Activated naive CD8-positive, alpha-beta T cell treated with anti-CD3 and anti-CD28 coated beads for 36 hours (primary cell): ENCODE measurements around the gene CCDC201. TPM values are rescaled to one million over a fixed set of nuclear protein-coding genes. Genes with fewer than 3 reads are reported as not detected.
"Not testable (repeated sequence)": the region's sequence is repeated elsewhere in the genome, so short reads cannot be mapped to it uniquely, and the experiment has no call there.

Experiments
- DNase-seq: peaks from one replicate; pipeline ENCODE4 v3.0.0; 2021
- H3K27ac Mint-ChIP-seq: one replicate; pipeline ENCODE4 v1.8.0; 2022; ENCODE audit warnings: mild to moderate bottlenecking, moderate library complexity, mixed read lengths
- H3K27me3 Mint-ChIP-seq: one replicate; pipeline ENCODE4 v1.8.0; 2022; ENCODE audit warnings: mild to moderate bottlenecking, mixed read lengths
- H3K36me3 Mint-ChIP-seq: one replicate; pipeline ENCODE4 v1.8.0; 2021; ENCODE audit warnings: mild to moderate bottlenecking, mixed read lengths
- H3K4me1 Mint-ChIP-seq: one replicate; pipeline ENCODE4 v1.8.0; 2021; ENCODE audit warnings: mixed read lengths
- H3K4me3 Mint-ChIP-seq: one replicate; pipeline ENCODE4 v1.8.0; 2022; ENCODE audit warnings: mild to moderate bottlenecking, moderate library complexity, mixed read lengths
- H3K9me3 Mint-ChIP-seq: one replicate; pipeline ENCODE4 v1.8.0; 2022; ENCODE audit warnings: mixed read lengths
- total RNA-seq, 2 experiments: library from RNA; stranded (reverse); gene quantifications; one replicate each; pipeline ENCODE4 v1.2.3, GENCODE V29; 2021

The CCDC201 gene
- total RNA-seq, 2 experiments from 2014 or later, result not detected

DNA sequence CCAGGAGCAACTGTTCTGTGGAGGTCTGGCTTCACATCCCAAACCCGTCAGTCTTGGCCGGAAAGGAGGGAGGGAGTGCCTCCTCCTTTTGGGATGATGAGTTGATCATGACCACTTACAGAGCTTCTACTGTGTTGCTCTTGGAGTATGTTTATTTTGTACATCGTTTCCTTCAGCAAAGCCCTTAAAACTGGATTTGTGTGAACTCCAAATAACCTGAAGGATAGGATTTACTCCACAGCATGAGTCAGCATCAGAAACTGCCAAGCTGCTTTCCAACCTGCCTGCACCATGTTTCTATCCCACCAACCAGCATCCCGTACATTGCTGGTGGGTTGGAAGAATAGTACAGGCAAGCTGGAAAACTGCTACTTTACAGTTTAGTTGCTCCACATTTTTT is 3.5 kb downstream of the CCDC201 start:
- no peaks in the 10 kb centered on the region for H3K4me1 Mint-ChIP-seq
- no peak overlapping the region for H3K4me3 Mint-ChIP-seq
- H3K27me3 Mint-ChIP-seq, result peaks cover 3% of the 10 kb centered on the region
- H3K9me3 Mint-ChIP-seq, result no peaks in the 10 kb centered on the region
- no peak for DNase-seq
- H3K36me3 Mint-ChIP-seq, result no peaks in the 10 kb centered on the region
- no peak overlapping the region for H3K27ac Mint-ChIP-seq

DNA sequence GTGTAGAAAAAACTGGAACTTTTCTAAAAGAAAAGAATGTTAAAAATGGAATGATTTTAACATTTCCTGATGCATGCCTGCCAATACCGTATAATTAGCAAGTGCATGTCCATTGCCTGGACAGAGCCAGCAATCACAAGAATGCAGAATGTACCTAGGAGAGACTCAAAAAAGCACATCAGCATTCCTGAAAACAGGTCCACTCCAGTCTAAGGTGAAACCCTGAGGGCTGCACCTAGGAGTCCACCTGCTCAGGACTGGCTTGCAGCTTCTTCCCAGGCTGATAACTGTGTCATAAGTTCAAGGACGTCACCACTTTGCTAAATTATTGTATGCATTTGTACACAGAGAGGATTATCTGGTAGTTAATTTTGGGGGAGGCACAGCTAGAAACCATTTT is 5.4 kb downstream of the CCDC201 start:
- no peak for DNase-seq
- Mint-ChIP-seq H3K9me3 (no peaks in the 10 kb centered on the region), H3K27me3 (peaks cover 8% of the 10 kb centered on the region), H3K4me1 (no peaks in the 10 kb centered on the region), H3K27ac (no peak overlapping the region), H3K36me3 (no peaks in the 10 kb centered on the region), H3K4me3 (no peak overlapping the region)

DNA sequence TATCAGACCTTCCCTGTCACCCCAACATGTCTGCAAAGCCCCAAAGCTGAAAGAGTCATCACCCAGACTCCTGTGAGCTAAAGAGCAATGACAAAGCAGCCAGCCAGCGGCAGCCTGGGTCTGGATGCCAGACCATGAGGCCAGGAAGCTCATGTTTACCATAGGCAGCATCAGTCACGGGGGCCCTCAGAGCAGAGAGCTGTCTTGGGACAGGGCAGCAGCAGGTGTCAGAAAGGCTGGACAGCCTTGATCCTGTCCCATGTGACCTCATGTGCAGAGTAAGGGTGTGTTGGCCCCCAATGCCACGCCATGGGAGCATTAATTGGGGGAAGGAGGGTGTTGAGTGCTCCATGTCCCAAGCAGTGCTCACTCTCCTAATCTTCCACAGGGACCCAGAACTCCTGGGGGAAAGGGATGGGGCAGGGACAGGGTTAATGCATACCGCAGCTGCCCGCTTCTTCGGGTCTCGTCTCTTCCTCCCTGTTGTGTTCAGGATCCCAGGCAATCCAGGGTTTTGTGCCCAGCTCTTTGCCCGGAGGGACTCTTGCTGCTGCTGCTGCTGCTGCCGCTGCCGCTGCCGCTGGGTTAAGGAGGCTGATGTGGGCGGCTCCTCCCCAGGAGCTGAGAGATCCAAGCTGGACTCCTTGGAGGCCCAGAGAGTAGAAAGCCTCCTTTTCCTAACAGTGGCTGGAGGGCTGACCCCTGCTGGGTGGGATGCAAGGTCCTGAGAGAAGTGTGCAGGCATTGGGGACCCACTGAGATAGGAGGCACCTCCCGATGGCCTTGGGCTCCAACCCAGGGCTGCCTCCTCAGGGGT is 7.1 kb downstream of the CCDC201 start:
- no peaks in the 10 kb centered on the region for H3K36me3 Mint-ChIP-seq
- peaks cover 11% of the 10 kb centered on the region for H3K27me3 Mint-ChIP-seq
- H3K27ac Mint-ChIP-seq, result no peak overlapping the region
- H3K4me3 Mint-ChIP-seq, result no peak overlapping the region
- no peaks in the 10 kb centered on the region for H3K9me3 Mint-ChIP-seq
- no peak for DNase-seq
- no peaks in the 10 kb centered on the region for H3K4me1 Mint-ChIP-seq

DNA sequence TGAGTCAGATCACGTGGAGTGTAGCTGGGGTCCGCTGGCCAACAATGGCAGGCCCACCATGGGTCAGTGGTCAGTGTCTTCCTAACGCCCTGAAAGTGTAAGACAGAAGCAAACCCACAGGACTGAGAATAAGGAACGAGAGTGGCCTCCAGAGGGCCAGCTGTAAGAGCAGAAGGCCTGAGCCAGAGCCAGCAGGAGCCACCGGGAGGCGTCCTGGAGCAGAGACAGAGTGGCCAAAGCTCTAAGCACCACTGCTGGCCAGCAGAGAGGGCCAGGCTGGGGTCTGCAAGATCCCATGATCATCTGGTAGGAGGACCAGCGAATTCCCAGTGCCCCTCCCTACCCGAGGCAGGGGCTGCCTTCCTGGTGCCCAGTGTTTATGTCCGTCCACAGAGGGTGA is 9.2 kb downstream of the CCDC201 start:
- no peaks in the 10 kb centered on the region for H3K9me3 Mint-ChIP-seq
- H3K4me3 Mint-ChIP-seq, result no peak overlapping the region
- H3K27me3 Mint-ChIP-seq, result peaks cover 11% of the 10 kb centered on the region
- H3K4me1 Mint-ChIP-seq, result no peaks in the 10 kb centered on the region
- DNase-seq, result no peak
- no peak overlapping the region for H3K27ac Mint-ChIP-seq
- H3K36me3 Mint-ChIP-seq, result no peaks in the 10 kb centered on the region

DNA sequence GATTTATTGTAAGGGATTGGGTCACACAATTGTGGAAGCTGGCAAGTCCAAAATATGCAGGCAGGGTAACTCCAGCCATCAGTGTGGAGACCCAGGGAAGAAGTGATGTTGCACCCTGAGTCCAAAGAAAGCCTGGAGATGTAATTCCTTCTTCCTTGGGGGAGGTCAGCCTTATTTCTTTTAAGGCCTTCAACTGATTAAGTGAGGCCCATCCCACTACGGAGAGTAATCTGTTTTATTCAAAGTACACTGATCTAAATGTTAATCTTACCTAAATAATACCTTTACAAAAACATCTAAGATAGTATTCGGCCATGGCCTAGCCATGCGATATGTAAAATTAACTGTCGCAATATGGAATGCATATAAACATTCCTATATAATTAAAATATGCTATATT is 16.0 kb downstream of the CCDC201 start:
- peaks cover 12% of the 10 kb centered on the region for H3K27me3 Mint-ChIP-seq
- not testable (repeated sequence) for H3K27ac Mint-ChIP-seq, H3K36me3 Mint-ChIP-seq, DNase-seq, H3K9me3 Mint-ChIP-seq, H3K4me3 Mint-ChIP-seq, H3K4me1 Mint-ChIP-seq

DNA sequence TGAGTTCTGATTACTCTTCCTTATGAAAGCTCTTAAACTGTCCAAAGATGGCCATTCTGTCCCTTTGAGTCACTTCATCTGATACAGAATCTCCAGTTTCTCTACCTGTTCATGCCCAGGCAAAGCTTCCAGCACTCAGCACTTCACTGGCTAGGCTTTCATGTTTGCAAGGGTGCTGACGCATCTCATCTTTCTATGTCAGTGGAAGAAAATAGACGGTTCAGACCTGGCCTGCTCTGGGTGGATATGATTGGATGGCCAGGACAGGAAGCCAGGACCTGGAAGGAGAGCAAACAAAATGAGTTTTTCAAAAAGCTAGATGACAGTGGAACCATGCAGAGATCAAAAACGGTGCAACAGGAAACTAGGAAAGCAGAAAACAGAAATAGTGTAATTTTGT is 17.2 kb downstream of the CCDC201 start:
- H3K36me3 Mint-ChIP-seq, H3K27ac Mint-ChIP-seq, H3K9me3 Mint-ChIP-seq, DNase-seq, H3K4me3 Mint-ChIP-seq, H3K4me1 Mint-ChIP-seq: not testable (repeated sequence)
- peaks cover 12% of the 10 kb centered on the region for H3K27me3 Mint-ChIP-seq

DNA sequence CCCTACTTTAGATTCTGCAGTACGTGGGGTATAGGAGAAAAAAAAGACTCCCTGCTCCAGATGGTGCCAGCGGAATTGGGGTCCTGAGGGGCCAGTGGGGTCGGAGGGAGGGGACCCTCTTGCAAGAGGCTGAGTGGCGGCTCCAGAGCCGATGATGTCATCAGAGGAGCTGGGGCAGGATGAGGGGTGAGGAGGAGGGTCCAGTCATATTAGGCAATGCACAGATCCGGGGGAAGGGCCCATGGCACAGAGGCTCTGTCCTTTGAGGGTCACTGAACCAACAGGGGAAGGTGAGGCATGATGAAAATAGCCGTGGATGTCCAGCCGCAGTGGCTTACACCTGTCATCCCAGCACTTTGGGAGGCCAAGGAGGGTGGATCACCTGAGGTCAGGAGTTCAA is 19.4 kb downstream of the CCDC201 start:
- not testable (repeated sequence) for H3K27ac Mint-ChIP-seq, H3K4me1 Mint-ChIP-seq, H3K36me3 Mint-ChIP-seq, H3K4me3 Mint-ChIP-seq, DNase-seq, H3K9me3 Mint-ChIP-seq
- H3K27me3 Mint-ChIP-seq, result peaks cover 12% of the 10 kb centered on the region

DNA sequence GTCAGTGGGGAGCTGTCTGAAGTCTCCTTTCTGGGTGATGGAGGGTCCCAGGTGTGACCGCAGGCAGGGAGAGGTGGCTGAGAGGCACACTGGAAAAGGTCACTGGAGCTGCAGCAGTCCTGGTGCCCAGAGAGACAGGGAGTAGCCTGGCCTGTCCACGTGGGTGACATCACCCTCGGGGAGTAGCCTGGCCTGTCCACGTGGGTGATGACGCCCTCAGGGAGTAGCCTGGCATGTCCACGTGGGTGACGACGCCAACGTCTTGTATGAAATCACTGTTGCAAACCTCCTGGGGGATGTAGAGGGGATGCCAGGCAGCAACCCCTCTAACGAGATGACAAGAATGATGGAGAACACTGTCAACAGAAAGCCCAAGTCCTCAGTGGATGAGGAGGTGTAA is 19.9 kb downstream of the CCDC201 start:
- DNase-seq, H3K27ac Mint-ChIP-seq, H3K4me1 Mint-ChIP-seq, H3K36me3 Mint-ChIP-seq, H3K9me3 Mint-ChIP-seq, H3K4me3 Mint-ChIP-seq: not testable (repeated sequence)
- H3K27me3 Mint-ChIP-seq, result peaks cover 12% of the 10 kb centered on the region

DNA sequence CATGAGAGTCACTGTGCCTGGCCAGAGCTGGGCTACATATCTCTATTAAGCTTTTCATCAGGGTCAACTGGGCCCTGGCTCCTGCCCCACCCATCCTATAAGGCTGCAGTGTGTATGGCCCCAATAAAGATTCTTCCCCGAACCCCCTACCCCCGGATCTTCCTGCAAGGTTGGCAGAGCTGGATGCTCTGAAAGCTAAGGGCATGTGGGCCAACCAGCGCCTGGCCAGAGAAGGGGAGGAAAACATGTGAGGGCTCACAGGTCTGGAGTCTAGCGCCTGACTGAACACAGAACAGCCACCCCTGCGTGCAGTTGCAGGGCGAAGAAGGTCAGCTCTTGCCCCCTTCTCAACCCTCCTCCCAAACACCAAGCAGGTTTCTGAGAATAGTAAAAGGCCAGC is 24.1 kb downstream of the CCDC201 start:
- not testable (repeated sequence) for H3K27ac Mint-ChIP-seq, H3K4me3 Mint-ChIP-seq, H3K27me3 Mint-ChIP-seq, H3K4me1 Mint-ChIP-seq, H3K36me3 Mint-ChIP-seq, DNase-seq, H3K9me3 Mint-ChIP-seq

DNA sequence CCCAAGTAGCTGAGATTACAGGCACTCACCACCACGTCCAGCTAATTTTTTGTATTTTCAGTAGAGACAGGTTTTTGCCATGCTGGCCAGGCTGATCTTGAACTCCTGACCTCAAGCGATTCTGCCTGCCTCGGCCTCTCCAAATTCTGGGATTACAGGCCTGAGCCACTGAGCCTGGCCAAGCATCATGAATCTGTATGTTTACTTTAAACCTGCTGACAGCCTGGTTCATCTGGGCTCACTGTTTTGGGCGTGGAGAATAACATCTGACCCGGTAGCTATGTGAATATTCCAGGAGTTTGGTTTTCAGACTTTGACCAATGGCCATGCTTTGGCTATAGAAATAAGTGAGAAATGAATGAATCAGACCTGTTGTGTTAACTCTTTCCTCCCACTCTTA is 26.3 kb downstream of the CCDC201 start:
- not testable (repeated sequence) for H3K4me3 Mint-ChIP-seq, H3K27me3 Mint-ChIP-seq, H3K36me3 Mint-ChIP-seq, DNase-seq, H3K27ac Mint-ChIP-seq, H3K4me1 Mint-ChIP-seq, H3K9me3 Mint-ChIP-seq

DNA sequence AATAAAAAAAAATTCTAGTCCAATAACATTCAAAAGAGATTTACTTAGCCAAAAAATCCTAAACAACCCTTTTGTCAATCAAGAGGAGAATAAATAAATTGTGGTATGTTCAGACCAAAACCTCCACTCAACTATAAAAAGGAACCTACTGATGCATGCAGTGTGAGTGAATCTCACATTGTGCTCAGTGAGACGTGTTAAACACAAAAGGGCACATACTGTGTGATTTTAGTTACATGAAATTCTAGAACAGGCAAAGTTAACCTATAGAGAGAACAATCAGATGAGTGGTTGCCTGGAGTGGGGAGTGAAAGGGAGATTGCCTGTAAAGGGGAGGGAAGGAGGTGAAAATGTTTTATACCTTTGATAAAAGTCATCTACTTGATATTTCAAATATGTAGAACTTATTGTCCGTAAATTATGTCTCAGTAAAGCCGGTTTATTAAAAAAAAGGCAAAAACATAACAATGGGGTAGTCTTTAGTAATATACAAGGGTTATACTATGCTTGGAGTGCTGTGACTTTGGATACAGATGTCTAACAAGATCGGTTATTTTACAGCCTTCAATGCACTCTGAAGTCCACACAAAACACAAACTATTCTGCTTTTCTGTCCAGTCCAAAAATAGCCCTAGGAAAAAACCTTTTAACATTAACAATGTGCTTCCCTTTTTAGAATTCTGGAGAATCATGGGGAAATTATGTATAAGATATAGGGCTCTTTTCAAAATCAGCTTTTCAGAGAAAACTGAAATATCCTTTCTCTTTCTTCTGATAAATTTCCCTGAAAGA is 30.8 kb downstream of the CCDC201 start:
- H3K4me3 Mint-ChIP-seq, H3K9me3 Mint-ChIP-seq, H3K36me3 Mint-ChIP-seq, H3K4me1 Mint-ChIP-seq, H3K27ac Mint-ChIP-seq, H3K27me3 Mint-ChIP-seq, DNase-seq: not testable (repeated sequence)

DNA sequence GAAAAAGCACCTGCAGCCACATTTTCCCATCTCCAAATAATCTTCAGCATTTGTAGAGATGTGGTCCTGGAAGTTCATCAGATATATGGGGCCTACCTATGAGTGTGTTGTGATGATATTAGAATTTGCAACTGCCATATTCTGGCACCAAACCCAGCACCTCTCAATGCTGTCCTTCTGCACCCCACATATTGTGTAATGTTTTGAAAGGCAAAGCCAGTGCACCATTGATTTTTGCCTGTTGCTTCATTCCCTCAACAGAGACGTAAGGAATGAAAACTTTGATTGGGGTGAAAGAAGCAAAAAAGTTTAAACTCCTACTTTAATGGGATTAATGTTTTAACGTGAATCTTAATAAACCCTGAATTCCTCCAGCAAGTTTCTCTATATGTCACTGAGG is 34.0 kb downstream of the CCDC201 start:
- H3K9me3 Mint-ChIP-seq, H3K27ac Mint-ChIP-seq, H3K36me3 Mint-ChIP-seq, H3K27me3 Mint-ChIP-seq, H3K4me3 Mint-ChIP-seq, H3K4me1 Mint-ChIP-seq, DNase-seq: not testable (repeated sequence)

DNA sequence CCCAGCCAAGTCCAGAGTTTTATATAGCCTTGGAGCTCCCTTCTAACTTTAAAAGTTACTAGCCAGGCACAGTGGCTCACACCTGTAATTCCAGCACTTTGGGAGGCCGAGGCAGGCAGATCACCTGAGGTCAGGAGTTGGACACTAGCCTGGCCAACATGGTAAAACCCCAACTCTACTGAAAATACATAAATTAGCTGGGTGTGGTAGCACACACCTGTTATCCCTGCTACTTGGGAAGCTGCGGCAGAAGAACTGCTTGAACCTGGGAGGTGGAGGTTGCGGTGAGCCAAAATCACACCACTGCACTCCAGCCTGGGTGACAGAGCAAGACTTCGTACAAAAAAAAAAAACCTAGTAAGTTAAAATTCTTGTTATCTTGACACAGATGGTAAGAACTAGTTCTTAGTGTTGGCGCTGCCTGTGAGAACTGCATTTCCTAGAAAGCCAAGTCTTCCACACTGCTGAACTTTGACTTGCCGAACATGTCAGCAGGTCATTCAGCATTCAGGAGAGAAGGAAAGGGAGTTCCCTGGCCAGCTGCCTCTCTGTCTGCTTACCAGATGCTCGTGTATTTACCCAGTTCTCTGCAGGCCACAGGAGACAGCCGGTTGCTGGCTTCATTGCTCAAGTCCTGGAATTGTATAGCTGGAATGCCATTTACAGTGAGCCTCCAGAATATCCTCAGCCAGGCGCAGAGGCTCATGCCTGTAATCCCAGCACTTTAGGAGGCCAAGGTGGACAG is 40.3 kb downstream of the CCDC201 start:
- not testable (repeated sequence) for H3K27ac Mint-ChIP-seq, H3K36me3 Mint-ChIP-seq, H3K4me3 Mint-ChIP-seq, H3K4me1 Mint-ChIP-seq, H3K27me3 Mint-ChIP-seq, H3K9me3 Mint-ChIP-seq, DNase-seq

DNA sequence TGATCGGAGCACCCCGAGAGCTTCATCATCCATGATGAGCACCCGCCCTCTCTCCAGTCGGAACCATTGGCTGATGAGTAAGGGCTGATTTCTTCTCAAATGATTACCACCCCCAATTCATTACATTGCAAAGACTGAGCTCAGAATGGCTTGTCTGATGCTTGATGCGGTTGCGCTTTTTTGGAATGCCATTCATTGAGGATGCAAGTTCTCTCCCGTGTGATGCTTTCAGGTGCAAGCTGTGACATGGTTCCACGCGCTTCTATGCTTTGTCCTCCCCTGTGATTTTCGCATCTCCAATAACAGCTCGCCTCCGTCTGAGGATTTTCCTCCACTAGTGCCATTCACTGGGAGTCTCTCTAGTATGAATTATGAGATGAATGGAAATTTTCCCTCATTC is 43.0 kb downstream of the CCDC201 start:
- H3K9me3 Mint-ChIP-seq, DNase-seq, H3K36me3 Mint-ChIP-seq, H3K27me3 Mint-ChIP-seq, H3K27ac Mint-ChIP-seq, H3K4me3 Mint-ChIP-seq, H3K4me1 Mint-ChIP-seq: not testable (repeated sequence)

DNA sequence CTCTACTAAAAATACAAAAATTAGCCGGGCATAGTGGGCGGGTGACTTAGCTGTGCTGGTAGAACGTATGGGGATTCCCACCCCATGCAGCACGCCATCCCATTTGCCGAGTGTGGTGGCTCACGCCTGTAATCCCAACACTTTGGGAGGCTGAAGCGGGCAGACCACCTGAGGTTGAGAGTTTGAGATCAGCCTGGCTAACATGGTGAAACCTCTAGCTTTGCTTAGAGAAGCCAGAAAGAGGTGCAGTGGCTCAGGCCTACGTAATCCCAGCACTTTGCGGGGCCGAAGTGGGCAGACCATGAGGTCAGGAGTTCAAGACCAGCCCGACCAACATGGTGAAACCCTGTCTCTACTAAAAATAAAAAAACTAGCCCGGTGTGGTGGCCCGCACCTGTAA is 45.2 kb downstream of the CCDC201 start:
- not testable (repeated sequence) for H3K9me3 Mint-ChIP-seq, H3K4me3 Mint-ChIP-seq, H3K27ac Mint-ChIP-seq, H3K36me3 Mint-ChIP-seq, DNase-seq, H3K27me3 Mint-ChIP-seq, H3K4me1 Mint-ChIP-seq
